Fibroblast of skin of left biceps (primary cell): ENCODE data around the gene CASKIN1.
A peak's percentile ranks its signal among the peaks of the same experiment; 100 is the strongest.
"Not testable (repeated sequence)": the region's sequence is repeated elsewhere in the genome, so short reads cannot be mapped to it uniquely, and the experiment has no call there.

Experiments
- DNase-seq, 2 experiments: peaks; one replicate each; pipeline ENCODE4 v3.0.0-alpha.2; 2013; ENCODE audit warnings: low read depth in 2 of 2

Gene CASKIN1

DNA sequence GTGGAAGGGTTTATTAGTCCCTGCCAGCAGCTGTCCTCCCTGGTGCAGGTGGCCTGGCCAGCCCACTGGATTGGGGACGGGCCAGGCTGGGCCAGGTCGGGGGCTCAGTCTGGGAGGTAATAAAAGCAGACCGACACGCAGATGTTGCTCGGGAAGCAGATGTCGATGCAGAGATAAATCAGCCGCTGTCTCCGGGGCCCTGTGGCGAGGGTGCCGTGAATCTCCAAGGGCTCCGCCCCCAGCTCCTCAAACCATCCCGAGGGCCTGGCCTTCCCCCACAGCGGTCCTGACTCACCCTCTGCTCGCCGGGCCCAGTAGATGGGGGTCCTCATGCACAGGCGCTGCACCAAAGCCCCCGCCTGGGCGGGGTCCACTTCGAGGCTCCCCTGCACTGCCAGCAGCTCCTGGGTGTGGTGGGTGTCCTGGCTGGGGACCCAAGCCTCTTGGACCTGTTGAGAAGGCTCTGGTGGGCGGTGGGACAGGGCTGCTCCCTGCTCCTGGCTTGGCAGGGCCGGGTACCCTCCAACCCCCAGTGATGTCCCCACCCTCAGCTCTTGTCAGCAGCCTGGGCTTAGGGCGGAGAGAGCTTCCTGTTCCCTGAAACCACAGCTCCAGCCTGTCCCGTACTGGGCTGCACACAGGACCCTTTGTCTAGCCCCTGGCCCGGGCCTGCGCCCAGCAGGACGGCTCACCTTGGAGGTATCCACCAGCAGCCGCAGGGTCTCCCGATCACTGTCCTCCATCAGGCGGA, 13.0 kb upstream of the CASKIN1 start:
- DNase-seq, result no peak

DNA sequence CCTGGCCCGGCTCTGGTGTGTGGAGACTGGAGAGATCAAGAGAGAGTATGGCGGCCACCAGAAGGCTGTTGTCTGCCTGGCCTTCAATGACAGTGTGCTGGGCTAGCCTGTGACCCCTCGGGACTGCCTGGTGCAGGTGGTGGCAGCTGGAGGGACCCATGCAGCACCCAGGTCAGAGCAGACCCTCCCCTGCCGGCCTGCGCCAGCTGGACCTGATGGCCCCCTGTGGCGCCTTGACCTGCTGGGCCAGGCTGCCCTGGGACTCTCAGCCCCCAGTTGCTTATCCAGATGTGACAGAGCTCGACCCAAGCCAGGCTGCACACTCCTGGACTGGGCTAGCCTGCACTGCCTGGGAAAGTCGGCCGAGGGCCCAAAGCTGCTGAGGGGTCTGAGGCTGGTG, 12.4 kb upstream of the CASKIN1 start:
- DNase-seq, result no peak

DNA sequence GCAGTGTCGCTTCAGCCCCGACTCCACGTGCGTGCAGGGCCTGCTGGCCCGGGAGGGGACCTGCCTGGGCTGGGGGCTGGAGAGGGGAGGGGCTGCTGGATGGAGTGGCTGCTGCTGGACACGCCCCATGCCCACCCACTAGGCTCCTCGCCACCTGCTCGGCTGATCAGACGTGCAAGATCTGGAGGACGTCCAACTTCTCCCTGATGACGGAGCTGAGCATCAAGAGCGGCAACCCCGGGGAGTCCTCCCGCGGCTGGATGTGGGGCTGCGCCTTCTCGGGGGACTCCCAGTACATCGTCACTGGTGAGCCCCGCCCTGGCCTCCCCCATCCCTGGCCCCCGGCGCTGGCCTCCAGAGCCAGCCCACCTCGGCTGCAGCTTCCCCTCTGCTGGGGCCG, 11.9 kb upstream of the CASKIN1 start:
- no peak for DNase-seq

DNA sequence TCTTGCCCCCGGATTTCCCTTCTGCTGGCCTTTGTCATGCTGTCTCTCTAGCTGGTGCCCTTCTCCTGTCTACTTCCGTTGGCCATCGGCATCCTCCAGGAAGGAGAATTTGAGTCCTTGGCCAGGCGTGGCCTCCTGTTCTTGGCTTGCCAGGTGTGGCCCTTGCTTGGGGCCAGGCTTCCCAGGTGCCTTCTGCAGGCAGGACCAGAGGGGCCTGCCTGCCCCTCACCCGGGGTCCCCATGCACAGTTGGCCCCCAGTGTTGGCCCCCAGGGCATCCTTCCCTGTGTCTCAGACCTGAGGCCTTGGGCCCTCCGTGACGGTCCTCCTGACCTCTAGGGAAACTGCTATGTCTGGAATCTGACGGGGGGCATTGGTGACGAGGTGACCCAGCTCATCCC, 11.5 kb upstream of the CASKIN1 start:
- DNase-seq, result no peak

DNA sequence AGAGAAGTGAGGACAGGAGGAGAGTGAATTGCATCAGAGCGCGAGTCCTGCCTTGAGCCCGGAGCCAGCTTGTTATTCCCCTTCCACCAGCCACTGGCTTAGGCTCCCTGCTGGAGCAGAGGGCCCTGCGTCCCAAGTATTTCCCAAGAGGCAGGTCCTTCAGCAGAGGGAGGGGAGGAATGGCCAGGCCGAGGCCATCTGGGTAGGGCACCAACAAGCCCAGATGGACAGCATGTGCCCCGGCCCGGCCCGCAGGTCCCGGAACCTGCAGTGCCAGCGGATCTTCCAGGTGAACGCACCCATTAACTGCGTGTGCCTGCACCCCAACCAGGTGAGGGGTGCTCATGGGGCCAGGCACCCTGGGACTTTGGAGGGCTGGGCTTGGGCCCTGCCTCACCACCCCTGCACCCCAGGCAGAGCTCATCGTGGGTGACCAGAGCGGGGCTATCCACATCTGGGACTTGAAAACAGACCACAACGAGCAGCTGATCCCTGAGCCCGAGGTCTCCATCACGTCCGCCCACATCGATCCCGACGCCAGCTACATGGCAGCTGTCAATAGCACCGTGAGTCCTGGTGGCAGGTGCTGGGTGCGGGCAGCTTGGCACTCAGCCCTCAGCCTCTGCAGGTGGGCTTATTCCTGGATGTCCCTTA, 10.5 kb upstream of the CASKIN1 start:
- DNase-seq, result no peak

DNA sequence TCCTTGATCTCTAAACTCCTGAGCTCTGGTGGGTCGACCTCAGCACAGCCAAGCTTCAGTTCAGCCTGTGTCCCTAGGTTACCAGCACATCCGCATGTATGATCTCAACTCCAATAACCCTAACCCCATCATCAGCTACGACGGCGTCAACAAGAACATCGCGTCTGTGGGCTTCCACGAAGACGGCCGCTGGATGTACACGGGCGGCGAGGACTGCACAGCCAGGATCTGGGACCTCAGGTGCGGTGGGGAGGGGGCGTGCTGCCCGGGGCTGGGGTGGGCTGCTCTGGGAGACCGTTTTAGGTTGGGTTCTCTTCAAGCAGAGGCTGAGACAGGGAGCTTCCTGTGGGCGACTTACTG, 10.0 kb upstream of the CASKIN1 start:
- DNase-seq, result no peak

DNA sequence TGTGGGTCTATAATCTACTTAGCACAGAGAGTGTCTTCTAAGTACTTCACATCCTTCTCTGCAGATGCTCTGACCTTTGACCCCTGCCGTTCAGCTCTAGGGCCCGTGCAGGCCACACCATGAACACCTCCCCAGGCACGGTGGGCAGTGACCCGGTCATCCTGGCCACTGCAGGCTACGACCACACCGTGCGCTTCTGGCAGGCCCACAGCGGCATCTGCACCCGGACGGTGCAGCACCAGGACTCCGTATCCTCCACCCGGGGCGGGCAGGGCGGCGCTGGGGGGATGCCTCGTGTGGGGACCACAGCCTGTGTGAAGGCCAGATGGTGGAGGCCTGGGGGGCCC, 9.5 kb upstream of the CASKIN1 start:
- no peak for DNase-seq

DNA sequence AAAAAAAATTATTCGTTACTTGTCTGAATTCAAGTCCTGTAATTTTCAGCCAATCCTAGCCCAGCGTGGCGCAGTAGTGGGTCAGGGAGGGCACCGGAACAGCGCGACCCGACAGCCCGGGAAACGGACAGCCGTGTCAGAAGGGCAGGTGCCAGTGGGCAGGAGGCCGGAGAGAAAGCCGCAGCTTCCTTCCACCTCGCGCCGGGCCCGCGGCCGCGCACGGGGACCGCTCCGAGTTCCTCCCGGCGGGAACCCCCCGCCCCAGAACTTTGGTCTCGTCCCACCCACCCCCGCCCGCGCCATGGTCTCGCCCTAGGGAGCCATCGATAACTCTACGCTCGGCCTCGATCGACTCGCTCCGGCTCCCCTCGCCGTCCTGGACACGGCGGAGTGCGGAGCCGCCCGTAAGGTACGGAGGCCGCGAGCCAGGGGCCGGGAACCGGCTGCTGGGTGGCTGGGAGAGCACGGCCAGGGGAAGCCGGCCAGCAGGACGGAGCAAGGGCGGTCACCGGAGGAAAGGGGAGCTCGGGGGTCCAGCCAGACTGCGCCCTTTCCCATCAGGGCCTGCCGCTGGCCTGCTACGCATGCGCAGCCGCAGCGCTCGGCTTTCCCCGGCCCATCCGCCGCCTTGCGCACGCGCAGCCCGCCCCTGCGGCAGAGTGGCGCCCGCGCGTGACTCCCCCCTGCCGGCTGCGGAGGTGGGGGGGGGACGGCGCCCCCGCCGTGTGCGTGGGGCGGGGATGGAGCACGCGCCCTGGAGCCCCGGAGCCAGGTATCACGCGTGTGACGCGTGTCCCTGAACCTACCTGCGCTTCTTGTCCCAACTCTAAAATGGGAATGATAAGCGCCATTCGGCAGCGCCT, 8.9 kb upstream of the CASKIN1 start, which contains the start of gene MLST8:
Gene MLST8, plus strand, starts transcription at position 351 of the 863 bp plus-strand sequence. CDS start 632 bp downstream, outside the sequence.
- DNase-seq, result peak; percentile 61 to 62

DNA sequence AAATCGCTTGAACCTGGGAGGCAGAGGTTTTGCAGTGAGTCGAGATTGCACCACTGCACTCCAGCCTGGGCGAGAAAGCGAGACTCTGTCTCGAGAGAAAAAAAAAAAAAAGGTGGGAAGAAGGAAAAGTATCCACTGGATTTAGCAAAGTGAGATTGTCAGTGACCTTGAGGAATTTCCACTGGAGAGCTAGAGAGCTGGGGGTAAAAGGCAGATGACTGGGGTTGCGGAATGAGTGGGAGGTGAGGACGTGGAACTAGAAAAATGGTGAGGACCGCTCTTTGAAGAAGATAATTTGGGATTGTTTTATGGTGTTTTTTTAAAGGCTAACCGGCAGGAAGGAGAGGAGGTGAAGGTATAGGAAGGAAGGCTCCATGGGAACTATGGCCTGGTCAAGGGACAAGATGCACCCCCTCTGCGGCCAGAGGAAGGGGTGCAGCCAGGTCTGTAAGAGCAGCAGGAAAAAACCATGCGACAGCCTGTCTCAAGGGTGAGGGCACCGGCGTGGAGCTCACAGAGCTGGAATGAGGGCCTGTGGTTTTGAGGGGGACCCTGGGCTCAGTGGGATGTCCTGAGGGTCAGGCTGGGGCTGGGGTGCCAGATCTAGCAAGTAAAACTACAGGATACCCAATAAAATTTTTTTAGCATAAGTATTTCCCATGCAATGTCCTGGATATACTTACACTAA, 8.2 kb upstream of the CASKIN1 start:
- DNase-seq, result no peak

DNA sequence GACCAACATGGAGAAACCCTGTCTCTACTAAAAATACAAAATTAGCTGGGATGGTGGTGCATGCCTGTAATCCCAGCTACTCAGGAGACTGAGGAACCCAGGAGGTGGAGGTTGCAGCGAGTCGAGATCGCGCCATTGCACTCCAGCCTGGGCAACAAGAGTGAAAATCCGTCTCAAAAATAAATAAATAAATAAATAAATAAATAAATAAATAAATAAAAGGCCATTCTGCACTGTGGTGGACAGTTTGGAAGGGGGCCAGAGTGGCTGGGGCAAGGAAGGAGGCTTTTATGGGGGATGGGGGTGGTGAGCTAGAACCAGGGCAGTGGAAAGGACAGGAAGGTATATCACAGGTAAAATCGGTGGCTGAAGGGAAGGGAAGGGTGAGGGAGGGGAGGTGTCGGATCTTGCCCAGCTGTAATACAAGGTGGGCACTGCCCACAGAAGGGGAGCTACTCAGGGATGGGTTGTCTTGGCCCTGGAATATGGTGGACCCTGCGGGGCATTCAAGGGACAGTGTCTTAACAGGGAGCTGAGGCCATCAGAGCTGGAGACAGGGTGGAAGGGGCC, 6.8 kb upstream of the CASKIN1 start:
- not testable (repeated sequence) for DNase-seq

DNA sequence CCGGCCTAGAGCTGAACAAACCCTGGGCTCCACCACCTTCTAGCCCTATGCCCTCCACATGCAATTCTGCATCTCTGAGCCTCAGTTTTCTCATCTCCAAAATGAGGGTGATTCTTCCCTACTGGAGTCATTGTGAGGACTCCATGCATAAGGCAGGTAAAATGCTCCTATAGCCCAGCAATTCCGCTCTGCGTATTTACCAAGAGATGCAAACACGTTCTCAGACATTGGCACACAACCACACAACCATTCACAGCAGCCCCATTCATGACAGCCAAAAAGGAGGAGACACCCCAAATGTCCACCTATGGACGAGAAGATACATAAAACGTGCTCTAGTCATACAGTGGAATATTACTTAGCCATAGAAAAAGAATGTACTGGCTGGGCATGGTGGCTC, 3.9 kb upstream of the CASKIN1 start:
- DNase-seq, result no peak

DNA sequence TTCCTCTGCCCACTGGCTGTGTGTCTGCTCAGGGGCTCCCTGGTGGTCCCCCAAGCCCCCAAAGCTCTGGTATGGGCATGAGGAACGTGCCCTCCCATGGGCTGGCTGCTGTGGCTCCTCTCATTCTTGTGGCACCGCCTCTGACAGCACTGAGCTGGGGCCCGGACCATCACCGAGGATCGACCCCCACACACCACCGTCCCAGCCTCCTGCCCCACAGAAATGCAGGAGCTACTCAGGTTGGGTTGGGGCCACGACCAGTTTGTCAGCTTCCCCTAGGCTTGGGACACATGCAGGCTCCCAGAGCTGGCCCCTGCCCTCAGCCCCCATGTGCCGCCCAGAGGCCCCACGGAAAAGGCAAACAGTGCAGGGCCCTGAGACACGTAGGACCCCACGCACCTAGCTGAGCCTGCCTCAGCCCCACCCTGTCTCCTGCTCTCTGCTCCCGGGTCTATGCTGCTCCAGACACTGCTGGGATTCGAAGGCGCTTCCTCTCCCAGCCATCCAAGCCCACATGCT, 3.3 kb upstream of the CASKIN1 start:
- no peak for DNase-seq

DNA sequence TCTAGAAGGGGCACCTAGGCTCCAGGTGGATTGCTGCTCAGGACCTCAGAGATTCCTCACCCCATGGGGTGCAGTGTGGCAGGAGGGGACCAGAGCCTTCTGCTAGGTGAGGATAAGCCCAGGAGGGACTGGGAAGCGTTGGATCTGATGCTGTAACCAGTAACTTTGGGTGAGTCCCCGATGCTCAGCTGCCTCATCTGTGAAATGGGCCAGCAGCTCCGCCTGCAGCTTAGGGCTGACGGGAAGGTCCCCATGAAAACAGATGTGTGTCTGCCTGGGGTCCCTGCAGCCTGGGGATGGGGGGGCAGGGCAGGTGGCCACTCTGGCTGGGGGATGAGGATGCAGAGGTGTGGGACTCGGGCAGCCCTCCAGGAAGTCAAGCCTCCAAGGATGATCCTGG, 2.7 kb upstream of the CASKIN1 start:
- no peak for DNase-seq

DNA sequence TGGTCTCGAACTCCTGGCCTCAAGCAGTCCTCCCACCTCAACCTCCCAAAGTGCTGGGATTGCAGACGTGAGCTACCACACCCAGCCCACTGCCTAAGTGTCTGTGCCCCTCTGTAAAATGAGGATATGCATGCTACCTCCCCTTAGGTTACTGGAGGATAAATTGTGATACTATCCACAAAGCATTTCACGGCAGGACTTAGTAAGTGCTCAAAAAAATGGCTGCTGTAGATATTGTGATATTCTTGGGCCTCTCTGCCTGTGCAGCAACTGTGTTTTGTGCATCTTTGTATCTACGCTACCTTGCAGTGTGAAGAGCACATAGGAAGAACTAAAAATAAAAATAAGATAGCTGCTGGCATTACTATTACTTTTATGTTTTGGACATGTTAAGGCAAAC, 1.9 kb upstream of the CASKIN1 start:
- DNase-seq, result no peak

DNA sequence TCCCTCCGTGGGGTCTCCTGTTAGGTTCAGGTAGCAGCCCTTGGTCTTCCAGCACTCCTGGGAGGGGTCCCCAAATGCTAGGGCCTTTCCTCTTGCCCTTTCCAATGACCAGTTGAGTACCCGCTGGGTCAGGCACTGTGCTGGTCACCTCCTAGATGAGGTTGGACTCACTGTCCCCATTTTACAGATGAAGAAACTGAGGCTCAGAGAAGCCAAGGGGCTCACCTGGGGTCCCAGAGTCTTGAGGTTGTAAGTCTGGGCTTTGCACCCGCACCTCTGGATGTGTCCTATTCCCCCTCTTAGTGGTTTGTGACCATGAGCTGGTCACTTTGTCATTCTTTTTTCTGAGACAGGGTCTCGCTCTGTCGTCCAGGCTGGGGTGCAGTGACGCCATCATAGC, 1.4 kb upstream of the CASKIN1 start:
- no peak for DNase-seq

DNA sequence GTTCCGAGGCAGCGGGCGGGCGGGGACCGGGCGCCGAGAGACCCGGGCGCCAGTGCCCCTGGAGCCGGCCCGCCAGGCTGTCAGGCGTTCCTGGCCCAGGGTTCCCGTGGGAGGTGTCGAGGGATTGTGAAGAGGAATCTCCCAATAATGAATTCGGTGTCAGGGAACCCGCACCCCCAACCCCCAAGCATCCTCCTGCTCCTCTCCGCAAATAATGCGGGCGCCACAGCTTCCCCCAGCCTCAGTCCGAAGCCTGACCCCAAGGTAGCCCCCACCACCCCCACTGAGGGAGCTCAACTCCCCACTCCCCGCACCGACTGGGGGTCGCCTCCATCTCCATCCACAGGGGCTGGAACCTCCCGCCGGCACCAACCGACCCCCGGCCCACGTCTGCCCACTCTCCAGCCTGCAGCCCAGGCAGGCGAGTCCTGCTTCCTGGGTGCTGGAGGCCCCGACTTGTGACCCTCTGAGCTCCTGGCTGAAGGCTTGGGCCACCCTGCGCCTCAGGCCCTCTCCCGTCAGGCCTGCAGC, 641 bp upstream of the CASKIN1 start:
- no peak for DNase-seq

DNA sequence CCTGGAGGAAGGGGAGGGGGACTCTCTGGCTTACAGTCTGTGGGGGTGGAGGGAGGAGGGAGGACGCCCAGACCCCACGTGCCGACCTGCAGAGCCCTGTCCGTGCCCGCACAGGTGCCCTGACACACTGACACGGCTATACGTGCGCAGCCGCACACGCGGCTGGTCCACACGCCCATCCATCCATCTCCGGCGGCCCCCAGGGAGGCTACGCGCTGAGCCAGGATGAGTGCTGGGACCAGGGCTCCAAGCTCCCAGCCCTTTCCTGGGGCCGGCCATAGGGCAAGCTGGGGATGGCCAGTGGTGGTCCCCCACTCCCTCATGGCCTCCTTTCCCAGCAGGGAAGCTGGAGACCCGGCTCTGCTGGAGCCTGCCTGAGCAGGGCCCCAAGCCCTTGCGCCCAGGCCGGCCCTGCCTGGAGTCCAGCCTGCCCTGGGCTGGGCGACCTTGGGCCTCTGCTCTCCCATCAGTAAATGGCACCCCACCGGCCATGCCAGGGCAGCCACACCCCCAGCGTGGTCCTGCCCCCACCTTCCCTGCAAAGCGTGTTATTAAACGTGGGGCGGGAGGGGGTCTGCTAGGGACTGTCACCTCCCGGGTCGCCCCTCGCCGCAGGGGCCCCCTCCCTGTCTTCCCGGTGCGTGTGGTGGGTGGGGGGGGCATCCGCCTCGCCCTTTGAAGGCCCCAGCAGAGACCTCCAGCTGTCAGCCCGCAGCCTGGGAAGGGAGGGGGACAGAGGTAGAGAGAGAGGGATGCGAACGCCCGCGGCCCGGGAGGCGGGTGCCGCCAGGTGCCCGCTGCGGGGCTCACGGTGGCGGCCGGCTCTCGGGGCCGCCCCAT, 863 bp downstream of the CASKIN1 start:
- DNase-seq, result no peak

DNA sequence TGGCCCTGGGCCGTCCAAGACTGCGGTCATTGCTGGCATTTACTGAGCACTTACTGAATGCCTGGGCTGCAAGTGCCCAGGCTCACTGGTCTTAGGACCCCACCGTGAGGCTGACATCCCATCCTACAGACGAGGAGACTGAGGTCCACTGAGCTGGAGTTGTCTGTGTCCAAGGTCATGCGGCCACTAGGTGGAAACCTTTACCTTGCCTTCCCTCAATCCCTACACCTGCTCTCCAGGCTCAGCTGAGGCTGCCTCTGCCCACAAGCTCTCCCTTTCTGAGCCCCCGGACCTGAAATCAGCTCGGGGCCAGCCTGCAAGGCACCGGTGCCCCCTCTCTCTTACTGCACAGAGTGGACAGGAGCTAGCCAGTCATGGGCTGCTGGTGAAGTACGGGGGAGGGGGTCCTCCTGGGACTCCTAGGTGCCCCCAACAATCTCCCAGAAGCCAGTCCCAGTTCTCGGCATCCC, 1.5 kb downstream of the CASKIN1 start:
- DNase-seq, result no peak

DNA sequence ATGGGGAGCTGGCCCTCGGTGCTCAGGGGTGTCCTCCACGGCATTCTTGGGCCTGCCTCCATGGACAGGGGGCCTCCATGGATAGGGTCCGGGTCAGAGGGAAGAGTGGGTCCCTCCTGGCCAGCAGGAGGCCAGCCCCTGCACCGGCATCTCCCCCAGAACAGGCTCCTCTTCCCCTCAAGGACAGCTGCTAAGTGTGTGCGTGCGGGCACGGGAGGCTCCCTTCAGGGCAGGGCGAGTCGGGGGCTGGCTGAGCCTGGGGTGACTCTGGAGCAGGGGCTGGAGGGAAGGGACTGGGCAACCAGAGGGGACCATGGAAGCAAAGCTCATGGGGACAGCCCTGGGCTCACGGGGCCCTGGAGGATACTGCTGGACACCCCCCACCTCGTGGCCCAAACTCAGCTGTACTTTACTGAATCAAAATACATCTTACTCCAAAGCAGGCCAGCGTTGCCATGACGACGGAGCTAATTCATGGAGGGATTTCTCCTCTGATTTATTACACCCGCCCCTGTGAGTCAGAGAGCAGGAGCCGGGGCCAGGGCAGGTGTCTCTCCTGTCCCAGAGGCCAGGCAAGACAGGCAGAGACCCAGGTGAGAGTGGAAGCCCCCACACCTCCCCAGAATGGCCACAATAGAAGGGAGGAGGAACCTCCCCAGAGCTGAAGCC, 2.1 kb downstream of the CASKIN1 start:
- no peak for DNase-seq

DNA sequence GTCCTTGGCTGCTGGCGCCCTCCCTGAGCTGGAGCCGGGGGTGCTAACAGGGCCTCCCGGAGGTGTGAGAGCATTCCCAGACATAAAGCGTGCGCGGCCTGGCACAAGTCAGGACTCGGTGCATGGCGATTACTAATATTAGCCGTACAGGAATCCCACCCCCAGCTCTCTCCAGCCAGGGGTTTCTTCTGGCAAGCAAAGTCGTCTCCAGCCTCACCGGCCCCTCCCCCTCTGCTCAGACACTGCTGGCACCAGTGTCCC, 5.0 kb downstream of the CASKIN1 start:
- no peak for DNase-seq
